Stimulated activated CD8-positive, alpha-beta memory T cell treated with anti-CD3 and anti-CD28 coated beads, Interleukin-2, amount 100 ng/mL, for 48 hours (primary cell): ENCODE results near the gene DIAPH2.

Experiments
- DNase-seq, 2 donors: peaks; one replicate each; pipeline ENCODE4 v3.0.0-alpha.2; 2020; ENCODE audit warnings: low read depth in 2 of 2

The DIAPH2 gene

GRCh38 chrX:97563531-97564133, 879.0 kb downstream of the DIAPH2 start:
- DNase-seq = peak; percentile 10 to 14

GRCh38 chrX:97564496-97564895, 879.9 kb downstream of the DIAPH2 start:
- no peak for DNase-seq

GRCh38 chrX:97587171-97587570, 902.5 kb downstream of the DIAPH2 start:
- no peak for DNase-seq

- no peak for DNase-seq
Measured at GRCh38 chrX:97594646-97595224, 910.1 kb downstream of the DIAPH2 start.

- no peak for DNase-seq
Measured at GRCh38 chrX:97597954-97598353, 913.3 kb downstream of the DIAPH2 start.

GRCh38 chrX:97602465-97603258, 918.0 kb downstream of the DIAPH2 start:
- DNase-seq = no peak

- no peak for DNase-seq
Measured at GRCh38 chrX:97605271-97605670, 920.6 kb downstream of the DIAPH2 start.

- DNase-seq = no peak
Measured at GRCh38 chrX:97609357-97609756, 924.7 kb downstream of the DIAPH2 start.

- no peak for DNase-seq
Measured at GRCh38 chrX:97609938-97610337, 925.3 kb downstream of the DIAPH2 start.

- DNase-seq = no peak
Measured at GRCh38 chrX:97616883-97617530, 932.4 kb downstream of the DIAPH2 start.

- DNase-seq = no peak
Measured at GRCh38 chrX:97619499-97619898, 934.9 kb downstream of the DIAPH2 start.

GRCh38 chrX:97622111-97622510, 937.5 kb downstream of the DIAPH2 start:
- no peak for DNase-seq

GRCh38 chrX:97628326-97628725, 943.7 kb downstream of the DIAPH2 start:
- no peak for DNase-seq

GRCh38 chrX:97628807-97629596, 944.4 kb downstream of the DIAPH2 start:
- no peak for DNase-seq

GRCh38 chrX:97629597-97629985, 944.9 kb downstream of the DIAPH2 start:
- DNase-seq = no peak

GRCh38 chrX:97633798-97634197, 949.2 kb downstream of the DIAPH2 start:
- DNase-seq = no peak

GRCh38 chrX:97636473-97637140, 952.0 kb downstream of the DIAPH2 start:
- no peak for DNase-seq

GRCh38 chrX:97637289-97637688, 952.6 kb downstream of the DIAPH2 start:
- no peak for DNase-seq

GRCh38 chrX:97638621-97639020, 954.0 kb downstream of the DIAPH2 start:
- no peak for DNase-seq

- DNase-seq = no peak
Measured at GRCh38 chrX:97639526-97639925, 954.9 kb downstream of the DIAPH2 start.
